COR-L47 (cell line): ENCODE measurements around the gene CLDN24.

Experiments
- DNase-seq: peaks from one replicate; lab custom pipeline; 2025; lab: John Stamatoyannopoulos, UW

Gene CLDN24

GRCh38 chr4:183322326-183322725 lies at the start of gene CLDN24:
TSS of gene CLDN24 (minus strand) at chr4:183322426. CDS start at chr4:183322426, 0 bp downstream.
- DNase-seq = no peak

GRCh38 chr4:183370786-183371185 lies 48.6 kb upstream of the CLDN24 start:
- DNase-seq = no peak

- no peak for DNase-seq
These were observed 46.8 kb upstream of the CLDN24 start for GRCh38 chr4:183369073-183369472.

GRCh38 chr4:183366206-183366835 lies 44.1 kb upstream of the CLDN24 start:
- DNase-seq = no peak

GRCh38 chr4:183364025-183364424 lies 41.8 kb upstream of the CLDN24 start:
- DNase-seq = no peak

GRCh38 chr4:183362916-183363542 lies 40.8 kb upstream of the CLDN24 start:
- DNase-seq = no peak

- DNase-seq = no peak
These were observed 39.8 kb upstream of the CLDN24 start for GRCh38 chr4:183362036-183362435.

GRCh38 chr4:183360161-183360919 lies 38.1 kb upstream of the CLDN24 start:
- DNase-seq = no peak

GRCh38 chr4:183358215-183358755 lies 36.1 kb upstream of the CLDN24 start:
- no peak for DNase-seq

- DNase-seq = no peak
These were observed 34.9 kb upstream of the CLDN24 start for GRCh38 chr4:183356931-183357675.

- DNase-seq = no peak
These were observed 34.1 kb upstream of the CLDN24 start for GRCh38 chr4:183356173-183356830.

- no peak for DNase-seq
These were observed 33.2 kb upstream of the CLDN24 start for GRCh38 chr4:183355405-183355804.

- no peak for DNase-seq
These were observed 32.0 kb upstream of the CLDN24 start for GRCh38 chr4:183354219-183354618.

GRCh38 chr4:183353557-183353956 lies 31.3 kb upstream of the CLDN24 start:
- no peak for DNase-seq

GRCh38 chr4:183352546-183352945 lies 30.3 kb upstream of the CLDN24 start:
- no peak for DNase-seq

GRCh38 chr4:183350317-183351071 lies 28.3 kb upstream of the CLDN24 start:
- DNase-seq = no peak

- DNase-seq = no peak
These were observed 27.4 kb upstream of the CLDN24 start for GRCh38 chr4:183349673-183350072.

GRCh38 chr4:183348706-183349659 lies 26.8 kb upstream of the CLDN24 start:
- DNase-seq = no peak

- no peak for DNase-seq
These were observed 25.9 kb upstream of the CLDN24 start for GRCh38 chr4:183348136-183348535.

- no peak for DNase-seq
These were observed 25.3 kb upstream of the CLDN24 start for GRCh38 chr4:183347566-183347965.
